Activated CD8-positive, alpha-beta memory T cell treated with anti-CD3 and anti-CD28 coated beads, Interleukin-2, amount 50 U/mL, for 4 hours (primary cell): Measurements from ENCODE around the gene JMJD6.

Experiments used
- DNase-seq: peaks from one replicate; pipeline ENCODE4 v3.0.0-alpha.2; 2020

JMJD6 gene

DNA sequence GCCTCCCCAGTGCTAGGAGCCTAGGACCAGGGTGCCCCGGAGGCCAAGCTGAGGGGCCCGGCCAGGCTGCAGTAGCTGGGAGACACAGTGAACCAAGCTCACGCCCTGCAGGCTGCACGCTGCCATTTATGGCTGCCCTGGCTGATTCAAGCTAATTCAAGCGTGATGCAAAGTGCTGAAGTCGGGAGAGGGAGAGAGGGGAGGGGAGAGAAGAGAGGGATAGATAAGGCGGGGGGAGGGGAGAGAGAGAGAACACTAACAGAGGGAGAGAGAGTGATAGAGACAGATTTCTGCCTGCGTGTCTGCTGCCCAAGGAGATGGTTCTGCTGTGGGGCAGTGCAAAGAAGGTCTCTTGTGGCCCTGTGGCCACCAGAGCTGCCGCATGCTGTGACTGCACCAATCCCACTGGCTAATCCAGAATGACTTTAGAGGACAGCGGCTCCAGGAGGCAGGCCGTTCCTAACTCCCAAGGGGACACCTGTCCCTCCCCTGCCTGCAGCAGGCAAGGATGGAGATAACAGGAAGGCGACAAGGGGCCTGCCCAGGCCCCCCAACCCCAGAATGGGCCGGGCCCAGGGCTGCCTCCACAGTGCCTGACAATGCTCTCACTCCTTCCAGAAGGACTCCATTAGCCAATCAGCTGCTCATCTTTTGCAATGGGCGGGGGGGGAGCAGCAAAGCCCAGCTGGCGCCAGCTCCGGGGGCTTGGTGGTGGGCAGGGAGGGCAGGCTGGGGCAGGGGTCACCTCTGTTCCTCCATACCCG, 28.5 kb downstream of the JMJD6 start:
- DNase-seq: no peak

DNA sequence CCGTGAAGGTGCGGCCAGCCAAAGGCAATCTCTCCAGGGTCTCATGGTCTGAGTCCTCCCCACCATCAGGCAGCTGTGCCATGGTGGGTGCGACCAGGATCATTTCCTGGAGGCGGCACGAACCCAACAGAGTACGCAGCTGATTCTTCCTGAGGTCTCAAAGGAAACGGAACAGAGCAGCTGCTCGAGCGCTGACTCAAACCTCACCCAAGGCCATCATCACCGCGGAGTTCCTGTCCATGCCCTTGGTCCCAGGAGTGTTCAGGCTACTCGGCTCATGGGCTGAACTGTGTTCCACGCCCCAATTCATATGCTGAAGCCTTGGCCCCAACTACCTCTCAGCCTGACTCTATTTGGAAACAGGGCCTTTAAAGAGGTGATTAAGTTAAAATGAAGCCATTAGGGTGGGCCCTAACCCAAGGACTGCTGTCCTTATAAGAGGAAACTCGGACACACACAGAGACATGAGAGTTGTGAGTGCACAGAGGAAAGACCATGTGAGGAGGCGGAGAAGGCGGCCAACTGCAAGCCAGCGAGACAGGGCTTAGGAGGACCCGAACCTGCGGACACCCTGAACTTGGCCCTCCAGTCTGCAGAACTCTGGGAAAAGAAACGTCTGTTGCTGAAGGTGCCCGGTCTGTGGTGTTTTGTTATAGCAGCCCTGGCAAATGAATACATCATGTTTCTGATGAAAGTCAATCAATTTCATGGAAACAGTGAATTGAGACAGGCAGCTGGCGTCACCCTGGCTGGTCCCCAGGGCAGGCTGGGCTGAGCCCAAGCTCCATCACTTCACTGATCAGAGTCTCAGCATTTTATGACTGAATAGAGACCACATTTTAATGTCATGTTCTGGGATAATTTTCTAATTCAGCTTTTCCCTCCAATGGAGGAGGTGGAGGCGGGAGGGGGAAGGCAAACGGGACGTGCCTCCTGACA, 29.4 kb downstream of the JMJD6 start:
- DNase-seq: no peak

DNA sequence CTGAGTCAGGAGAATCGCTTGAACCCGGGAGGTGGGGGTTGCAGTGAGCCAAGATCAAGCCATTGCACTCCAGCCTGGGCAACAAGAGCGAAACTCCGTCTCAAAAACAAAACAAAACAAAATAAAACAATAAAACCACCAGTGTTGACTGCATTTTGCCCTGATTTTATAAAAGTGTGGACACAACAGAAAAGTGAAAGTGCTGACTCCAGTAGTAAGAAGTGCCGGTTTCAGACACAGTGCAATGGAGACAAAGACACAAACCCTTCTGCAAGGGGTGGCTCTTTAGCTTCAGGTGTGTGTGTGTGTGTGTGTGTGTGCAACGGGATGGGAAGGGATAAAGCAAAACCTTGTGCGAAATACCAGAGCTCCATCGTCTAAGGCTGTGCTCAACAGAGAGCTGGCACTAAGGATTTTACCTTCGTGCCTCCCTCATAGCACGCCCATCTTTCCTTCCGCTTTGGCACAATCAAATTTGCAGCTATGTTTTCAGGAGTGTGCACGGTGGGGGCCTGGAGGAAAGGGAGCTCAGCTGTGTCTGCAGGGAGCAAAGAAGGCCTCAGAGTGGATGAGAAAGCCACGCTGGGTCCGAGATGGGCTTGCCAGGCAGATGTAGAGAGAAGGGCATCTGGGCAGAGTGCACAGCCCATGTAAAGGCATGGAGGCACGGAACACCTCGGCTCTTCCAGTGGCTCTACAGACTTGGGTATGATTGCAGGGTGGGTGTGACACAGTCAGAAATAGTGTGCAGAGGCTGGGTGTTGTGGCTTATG, 31.2 kb downstream of the JMJD6 start:
- no peak for DNase-seq

DNA sequence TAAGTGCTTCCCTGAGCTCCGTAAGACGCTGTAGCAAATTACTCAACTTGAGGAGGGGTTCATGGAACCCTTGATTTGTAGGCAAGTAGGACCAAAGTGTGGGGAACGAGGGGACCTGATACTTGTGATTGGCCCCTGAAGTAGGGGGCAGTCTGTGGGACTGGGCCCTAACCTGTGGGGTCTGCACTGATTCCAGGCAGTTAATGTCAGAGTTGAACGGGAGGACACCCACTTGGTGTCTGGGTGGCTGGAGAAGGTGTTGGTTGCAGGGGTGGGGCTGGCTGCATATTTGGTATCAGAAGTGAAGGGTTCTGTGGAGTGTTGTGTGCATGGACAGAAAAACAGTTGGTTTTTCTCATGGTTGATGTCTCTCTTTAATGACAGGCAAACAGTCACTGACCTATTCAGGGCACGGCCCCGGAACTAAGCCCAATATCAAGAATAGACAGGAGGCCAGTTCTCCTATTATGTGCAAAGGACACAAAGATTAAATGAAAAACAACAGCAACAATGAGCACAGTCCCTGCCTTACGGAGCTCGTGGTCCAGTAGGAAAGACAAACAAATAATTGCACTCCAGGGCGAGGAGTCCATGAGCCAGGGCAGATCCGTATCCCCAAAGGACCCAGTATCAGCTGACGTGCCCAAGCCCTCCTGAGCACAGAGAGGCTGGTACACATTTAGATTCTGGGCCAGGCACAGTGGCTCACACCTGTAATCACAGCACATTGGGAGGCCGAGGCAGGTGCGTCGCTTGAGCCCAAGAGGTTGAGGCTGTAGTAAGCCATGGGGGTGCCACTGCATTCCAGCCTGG, 34.8 kb downstream of the JMJD6 start:
- DNase-seq: no peak

DNA sequence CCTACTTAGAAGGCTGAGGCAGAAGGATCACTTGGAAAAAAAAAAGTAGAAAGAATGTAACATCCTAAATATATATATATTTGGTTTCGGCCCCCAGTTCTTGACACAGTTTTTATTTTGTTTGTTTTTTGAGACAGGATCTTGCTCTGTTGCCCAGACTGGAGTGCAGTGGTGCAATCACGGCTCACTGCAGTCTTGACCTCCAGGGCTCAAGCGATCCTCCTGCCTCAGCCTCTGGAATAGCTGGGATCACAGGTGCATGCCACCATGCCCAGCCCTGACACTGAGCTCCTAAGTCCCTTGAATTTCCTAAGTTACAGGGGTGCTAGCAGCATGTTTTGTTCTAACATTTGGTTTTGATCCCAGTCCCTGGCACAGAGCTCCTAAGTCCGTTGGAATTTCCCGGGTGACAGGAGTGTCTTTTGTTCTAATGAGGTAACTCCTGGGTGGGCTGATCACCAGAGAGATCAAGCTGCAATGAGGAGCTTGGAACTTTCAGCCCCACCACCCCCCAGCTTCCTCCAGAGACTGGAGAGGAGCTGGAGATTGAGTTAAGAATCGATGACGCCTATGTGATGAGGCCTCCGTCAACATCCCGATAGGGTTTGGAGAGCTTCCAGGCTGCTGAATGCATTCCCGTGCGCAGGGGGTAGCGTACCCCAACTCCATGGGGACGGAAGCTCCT, 35.7 kb downstream of the JMJD6 start:
- DNase-seq: no peak

DNA sequence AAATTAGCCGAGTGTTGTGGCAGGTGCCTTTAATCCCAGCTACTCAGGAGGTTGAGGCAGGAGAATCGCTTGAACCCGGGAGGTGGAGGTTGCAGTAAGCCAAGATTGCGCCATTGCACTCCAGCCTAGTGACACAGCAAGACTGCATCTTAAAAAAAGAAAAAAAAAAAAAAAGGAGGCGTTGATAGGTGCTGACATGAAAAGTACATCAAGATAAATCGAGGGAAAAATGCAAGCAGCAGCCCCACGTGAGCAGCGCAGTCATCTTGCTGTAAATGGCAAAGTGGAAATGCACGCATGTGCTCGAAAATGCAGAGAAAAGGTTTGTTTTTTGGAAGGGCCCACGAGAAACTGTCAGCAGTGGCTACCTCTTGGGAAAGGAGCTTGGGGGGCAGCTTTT, 36.5 kb downstream of the JMJD6 start:
- DNase-seq: no peak

DNA sequence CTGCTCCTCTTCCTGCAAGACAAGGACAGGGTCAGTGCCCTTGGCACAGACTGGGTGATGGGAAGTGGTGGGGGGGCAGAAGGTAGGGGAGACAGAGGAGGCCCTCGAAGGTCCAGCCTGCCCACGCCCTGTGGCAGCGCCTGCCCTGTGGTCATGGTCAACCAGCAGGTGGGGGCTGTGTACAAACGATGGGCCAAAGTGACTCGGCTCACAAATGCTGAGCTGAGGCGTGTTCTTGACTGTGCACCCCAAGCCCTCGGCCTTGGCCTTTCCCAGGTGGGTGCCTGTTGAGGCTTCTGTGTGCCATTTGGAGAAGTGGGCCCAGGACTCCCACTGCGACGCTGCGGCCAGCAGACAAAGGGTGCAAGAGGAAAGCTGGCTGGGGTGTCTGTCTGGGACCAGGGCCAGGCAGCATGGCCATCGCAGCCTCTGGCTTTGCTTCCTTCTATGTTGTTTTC, 38.2 kb downstream of the JMJD6 start:
- no peak for DNase-seq

DNA sequence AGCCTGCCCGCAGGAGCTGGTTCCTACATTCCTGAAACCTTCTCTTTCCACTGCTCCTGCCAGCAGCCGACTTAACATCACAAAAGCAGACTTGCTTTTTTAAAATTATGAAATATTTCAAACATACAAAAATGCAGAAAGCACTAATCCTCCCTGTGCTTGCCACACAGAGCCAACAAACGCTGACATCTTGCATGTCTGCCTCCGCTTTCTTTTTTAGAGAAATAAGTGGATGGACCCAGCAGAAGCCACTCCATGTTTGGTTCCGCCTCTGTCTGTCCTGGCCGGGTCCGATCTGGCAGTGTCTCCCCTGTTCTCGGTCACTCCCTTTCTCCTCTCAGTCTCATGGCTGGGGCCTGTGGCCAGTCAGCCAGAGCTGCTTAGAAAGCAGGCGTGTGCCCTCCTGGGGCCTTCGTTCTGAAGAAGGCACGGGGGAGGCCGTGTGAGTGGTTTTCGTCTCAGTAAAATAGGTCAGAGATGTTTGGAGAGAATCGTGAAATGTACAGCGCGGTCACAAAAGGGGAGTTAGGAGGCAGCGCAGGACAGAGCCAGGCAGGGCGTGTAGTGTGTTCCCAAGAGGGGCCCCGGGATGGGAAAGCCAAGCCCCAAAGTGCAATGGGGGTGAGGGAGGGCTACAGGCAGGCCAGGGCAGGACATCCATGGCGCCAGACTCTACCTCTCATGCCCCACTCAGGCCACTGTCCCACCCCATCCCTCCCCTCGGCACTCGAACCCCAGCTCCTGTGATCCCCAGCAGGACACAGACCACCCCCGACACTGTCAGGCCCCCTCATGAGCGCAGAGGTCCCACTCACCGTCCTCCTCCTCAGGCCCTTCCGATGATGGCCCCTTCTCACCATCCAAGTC, 38.9 kb downstream of the JMJD6 start:
- DNase-seq: no peak

DNA sequence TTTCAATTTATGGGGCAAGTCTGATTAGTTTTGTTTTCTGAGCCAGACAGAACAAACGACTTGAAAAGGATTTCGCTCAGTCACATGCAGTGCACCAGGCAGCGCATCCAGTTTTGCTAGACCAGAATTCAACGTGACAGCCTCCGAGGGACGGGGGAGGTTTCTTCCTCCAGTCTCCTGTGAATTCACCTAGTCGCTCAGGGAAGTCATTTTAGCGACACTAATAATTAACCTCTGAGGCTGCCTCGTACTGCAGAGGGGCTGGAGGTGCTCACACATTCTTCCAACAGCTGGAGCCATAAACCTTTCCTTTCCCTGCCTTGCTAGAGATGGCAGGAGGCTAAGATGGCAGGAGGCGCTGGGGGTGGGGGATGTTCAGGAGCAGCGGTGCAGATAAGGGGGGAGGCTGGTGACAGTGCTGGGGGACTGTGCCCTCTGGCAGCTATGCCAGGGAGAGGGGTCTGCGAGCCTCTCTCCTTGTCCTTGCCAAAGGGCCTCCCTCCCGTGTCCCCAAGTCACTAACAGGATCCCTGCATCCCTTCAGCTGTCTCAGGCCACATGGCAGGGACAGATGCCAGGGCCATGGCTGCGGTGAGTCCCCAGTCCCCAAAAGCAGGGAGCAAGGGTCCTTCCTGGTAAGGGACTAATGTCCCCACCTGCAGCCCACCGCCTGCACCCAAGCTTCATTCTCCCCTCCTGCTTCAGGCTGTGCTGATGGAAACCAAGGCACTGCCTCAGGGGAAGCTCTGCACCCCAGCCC, 39.7 kb downstream of the JMJD6 start:
- DNase-seq: no peak

DNA sequence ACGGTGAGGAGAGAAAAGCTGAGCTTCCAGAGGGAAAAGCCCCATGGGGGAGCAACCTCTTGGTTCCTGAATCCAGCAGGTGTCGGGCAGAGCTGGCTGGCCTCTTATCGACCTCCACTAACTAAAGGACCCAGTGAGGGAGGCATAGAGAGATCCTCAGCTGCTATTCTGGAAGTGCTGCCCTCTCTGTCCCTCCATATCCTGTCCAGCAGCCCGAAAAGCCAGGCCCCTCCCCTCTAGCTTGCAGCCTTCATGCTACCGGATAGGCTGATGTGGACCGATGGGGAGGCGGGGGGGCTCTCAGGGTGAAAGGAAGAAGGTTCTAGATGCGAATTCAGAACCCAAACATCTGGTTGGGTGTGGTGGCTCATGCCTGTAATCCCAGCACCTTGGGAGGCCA, 40.6 kb downstream of the JMJD6 start:
- no peak for DNase-seq

DNA sequence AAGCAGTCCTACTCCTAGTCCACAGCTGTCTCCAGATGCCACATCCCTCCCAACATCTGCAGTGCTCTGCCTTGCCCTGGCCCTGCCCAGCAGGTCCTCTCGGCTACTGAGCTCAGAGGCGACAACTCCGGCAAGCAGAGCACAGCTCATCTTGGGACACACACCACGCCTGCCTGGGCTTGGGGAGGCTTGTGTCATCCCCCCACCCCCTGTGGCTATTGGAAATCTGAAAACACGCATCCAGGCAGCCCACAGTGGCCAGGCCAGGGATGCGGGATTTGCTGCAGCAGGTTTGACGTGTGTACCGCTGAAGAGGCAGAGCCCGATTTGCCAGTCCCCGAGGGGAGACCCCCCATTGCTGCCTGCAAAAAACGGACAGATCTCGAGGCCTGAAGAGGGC, 41.0 kb downstream of the JMJD6 start:
- DNase-seq: no peak

DNA sequence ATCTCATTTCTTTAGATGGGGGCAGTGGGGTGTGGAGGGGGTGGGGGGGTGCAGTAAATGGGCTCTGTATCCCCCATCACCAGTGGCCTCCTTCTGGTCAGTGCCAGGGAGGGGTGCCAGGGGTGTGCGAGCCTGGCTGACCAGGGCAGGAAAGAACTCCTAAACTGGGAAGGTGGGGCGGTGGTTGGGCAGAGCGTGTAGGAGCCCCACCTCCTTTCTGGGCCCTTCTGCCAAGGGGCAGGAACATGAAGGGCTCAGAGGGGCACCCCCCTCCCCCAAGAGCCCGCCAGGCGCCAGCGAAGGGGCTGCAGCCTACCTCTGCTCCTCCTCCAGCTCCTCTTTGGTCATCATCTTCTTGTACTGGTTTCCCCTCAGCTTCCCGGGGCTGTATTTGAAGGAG, 41.6 kb downstream of the JMJD6 start:
- DNase-seq: no peak

DNA sequence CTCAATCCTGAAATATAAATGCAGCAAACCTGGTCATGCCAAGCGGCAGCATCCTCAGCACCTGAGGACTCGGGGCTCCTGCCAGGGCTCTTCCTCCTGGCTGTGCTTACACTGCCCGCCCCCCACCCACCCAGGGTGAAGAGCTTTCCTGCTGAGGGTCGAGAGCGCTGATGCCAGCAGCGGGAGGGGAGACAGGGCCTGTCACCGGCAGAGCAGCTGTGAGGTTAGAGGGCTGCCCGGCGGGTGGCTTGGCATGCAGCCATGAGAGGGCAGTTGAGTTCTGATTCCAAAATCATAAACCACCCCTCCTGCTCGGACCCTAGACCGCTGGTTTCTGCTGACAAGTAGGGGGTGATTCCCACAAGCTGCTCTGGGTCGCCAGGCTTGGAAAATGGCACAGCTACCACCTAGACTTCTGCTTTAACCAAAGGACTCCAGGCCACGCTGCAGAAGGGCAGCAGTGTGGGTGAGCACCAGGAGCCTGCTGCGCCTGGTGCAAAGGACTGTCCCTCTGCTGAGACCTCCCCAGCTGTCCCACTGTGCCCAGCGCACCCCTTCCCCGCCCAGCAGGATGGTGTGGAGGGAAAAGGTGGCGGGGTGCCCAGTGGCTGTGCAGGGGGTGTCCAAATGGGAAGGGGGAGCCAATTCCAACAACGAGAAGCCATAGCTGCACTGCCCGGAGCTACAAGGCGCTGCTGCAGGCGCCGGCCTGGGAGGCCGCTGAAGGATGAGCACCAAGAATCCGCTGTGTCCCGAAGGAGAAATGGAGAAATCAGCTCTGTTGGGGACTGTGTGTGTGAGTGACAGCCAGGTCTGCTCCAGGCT, 42.3 kb downstream of the JMJD6 start:
- DNase-seq: no peak

DNA sequence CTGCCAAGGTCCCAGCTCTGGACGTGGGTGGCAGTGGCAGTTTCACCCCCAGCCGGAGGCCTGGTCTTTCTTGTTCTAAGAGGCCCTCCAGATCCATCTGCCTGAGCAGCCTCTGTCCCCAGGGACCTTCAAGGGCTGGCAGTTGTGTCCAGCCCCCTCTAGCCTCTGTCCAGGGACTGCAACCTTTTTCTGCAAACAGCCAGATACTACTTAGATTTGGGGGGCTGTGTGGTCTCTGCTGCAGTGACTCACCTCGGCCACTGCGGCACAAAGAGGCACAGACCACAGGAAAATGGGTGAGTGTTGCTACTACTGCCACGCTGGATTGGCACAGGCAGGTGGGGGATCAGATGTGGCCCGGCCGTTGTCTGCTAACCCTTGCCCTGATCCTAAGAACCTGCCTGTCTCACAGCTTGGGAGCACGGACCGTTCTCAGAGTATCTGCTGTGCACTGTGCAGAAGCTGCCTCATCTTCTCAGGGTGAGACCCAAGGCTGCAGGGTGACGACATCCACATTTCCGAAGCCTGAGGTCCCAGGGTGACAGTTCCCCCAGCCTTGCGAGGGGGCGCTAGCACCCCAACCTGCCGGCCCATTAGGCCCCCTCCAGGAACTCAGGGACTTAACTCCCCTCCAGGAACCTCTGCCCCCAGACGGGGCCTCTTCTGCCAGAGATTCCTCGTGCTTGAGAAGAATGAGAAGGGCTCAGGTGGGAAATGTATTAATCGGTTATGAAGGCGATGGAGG, 43.2 kb downstream of the JMJD6 start:
- no peak for DNase-seq

DNA sequence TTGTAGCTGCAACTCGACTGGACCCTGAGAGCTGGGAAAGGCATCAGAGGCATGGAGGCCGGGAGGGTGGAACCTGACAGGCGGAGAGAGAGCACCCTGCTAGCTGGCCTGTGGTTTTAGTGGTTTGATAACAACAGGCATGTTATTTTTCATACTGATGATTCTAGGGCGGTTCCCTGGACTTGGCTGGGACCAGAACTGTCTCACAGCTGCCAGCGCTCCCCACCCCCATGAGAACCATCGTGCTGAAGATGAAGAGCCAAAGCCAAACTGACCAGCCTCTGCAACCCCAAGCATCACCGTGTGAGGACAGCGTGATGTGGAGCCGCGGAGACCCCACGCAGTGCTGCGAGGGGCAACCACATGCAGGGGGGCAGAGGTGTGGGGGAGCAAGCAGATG, 44.1 kb downstream of the JMJD6 start:
- no peak for DNase-seq

DNA sequence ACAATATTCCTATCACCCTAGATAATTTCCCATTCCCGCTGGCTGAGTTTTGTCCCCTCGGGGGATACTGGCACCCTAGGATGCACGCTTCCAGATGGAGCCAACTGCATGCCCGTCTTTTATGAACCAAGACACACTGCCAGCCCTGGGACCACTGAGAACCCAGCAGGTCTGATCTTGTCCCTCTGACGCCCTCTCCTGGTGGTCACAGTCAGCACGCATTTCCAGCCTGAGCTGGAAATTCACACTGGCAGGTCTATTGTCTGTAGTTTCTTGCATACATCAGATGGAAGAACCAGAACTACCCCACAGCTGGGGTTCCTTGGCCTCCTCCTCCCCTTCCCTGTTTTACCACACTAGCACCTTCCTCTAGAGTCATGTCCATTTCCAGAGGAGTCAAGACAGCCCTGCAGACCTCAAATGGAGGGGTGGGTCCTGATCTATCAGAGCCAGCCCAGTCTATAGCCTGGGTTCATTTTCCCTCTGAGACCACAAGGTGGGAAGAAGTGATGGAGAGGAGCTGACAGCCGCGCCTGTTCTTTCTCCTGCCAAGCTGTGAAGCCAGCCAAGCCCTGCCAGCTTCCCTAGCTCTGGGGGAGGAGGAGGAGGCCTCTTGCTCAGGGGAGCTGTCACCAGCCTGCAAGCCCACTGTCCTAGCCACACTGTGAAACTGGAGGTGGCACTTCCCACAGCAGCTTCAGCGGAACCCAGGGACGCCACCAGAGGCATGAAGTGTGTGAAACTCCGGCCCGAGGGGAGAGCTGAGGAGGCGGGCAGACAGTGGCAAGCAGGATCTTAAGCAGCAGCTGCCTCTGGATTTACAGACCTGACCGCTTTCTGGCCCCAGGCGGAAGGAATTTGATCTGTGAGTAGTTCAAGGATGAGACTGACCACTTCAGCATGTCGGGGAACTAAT, 44.9 kb downstream of the JMJD6 start:
- peak; percentile 73 for DNase-seq

DNA sequence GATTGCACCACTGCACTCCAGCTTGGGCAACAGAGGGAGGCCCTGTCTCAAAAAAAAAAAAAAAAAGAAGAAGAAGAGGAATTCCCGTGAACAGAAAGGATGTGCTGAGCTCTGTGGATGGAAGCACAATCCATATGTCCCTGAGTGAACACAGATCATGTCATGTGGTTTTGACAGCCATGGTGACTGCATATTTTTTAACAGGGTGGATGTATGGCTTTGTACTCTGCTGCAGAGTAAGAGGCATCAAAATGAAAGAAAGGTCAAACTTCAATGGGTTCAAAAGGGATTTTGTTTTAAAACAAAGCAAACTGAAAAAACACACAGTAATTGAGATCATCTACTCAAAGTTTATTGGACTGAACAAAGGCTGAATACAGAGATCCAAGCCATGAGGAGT, 47.2 kb downstream of the JMJD6 start:
- no peak for DNase-seq
